HG03045 (cell line): Measurements from ENCODE around the gene CFI.
"Not testable (repeated sequence)": the region's sequence is repeated elsewhere in the genome, so short reads cannot be mapped to it uniquely, and the experiment has no call there.

Experiments used
- ATAC-seq: cut with Tn5 transposase; IDR thresholded peaks from one replicate; pipeline ENCODE4 v1.9.1; 2021; ENCODE audit warnings: mild to moderate bottlenecking, moderate library complexity; ENCODE audit not compliant: unreplicated experiment

CFI gene

GRCh38 chr4:109798866-109799265 is 2.9 kb downstream of the CFI start:
- ATAC-seq = no peak

GRCh38 chr4:109795059-109795458 is 6.7 kb downstream of the CFI start:
- ATAC-seq = no peak

- ATAC-seq = no peak
These were observed 14.0 kb downstream of the CFI start for GRCh38 chr4:109787807-109788206.

- no peak for ATAC-seq
These were observed 15.0 kb downstream of the CFI start for GRCh38 chr4:109786846-109787245.

GRCh38 chr4:109782092-109782491 is 19.7 kb downstream of the CFI start:
- ATAC-seq = not testable (repeated sequence)

- no peak for ATAC-seq
These were observed 36.9 kb downstream of the CFI start for GRCh38 chr4:109764789-109765402.

GRCh38 chr4:109764376-109764775 is 37.4 kb downstream of the CFI start:
- no peak for ATAC-seq

- no peak for ATAC-seq
These were observed 41.1 kb downstream of the CFI start for GRCh38 chr4:109760682-109761081.

GRCh38 chr4:109755656-109756055 is 46.1 kb downstream of the CFI start:
- no peak for ATAC-seq

GRCh38 chr4:109754093-109754857 is 47.5 kb downstream of the CFI start:
- no peak for ATAC-seq

GRCh38 chr4:109752525-109752924 is 49.3 kb downstream of the CFI start:
- no peak for ATAC-seq

GRCh38 chr4:109751852-109752251 is 49.9 kb downstream of the CFI start:
- no peak for ATAC-seq

GRCh38 chr4:109750652-109751244 is 51.1 kb downstream of the CFI start:
- ATAC-seq = no peak

GRCh38 chr4:109749388-109750082 is 52.3 kb downstream of the CFI start:
- ATAC-seq = no peak

- ATAC-seq = no peak
These were observed 53.7 kb downstream of the CFI start for GRCh38 chr4:109748114-109748513.

- ATAC-seq = no peak
These were observed 55.1 kb downstream of the CFI start for GRCh38 chr4:109746728-109747127.

- no peak for ATAC-seq
These were observed 56.0 kb downstream of the CFI start for GRCh38 chr4:109745830-109746229.

- ATAC-seq = no peak
These were observed 62.3 kb downstream of the CFI start for GRCh38 chr4:109739547-109739946.

- no peak for ATAC-seq
These were observed 63.5 kb downstream of the CFI start for GRCh38 chr4:109738104-109738872.

GRCh38 chr4:109735566-109736365 is 66.0 kb downstream of the CFI start:
- no peak for ATAC-seq
